ENCODE results near the gene DAP. TPM values are rescaled to one million over a fixed set of nuclear protein-coding genes. Genes with fewer than 3 reads are reported as not detected.
A peak's percentile ranks its signal among the peaks of the same experiment; 100 is the strongest.
"Not testable (repeated sequence)": the region's sequence is repeated elsewhere in the genome, so short reads cannot be mapped to it uniquely, and the experiment has no call there.

DAP gene
- polyA plus RNA-seq, 1 experiment, result 117 TPM

GRCh38 chr5:10725636-10726035 lies 35.4 kb downstream of the DAP start:
- Histone ChIP-seq H3K27ac (ENCODE audit: low read depth, low read length) (peak overlapping the region; percentile 89), H3K27me3 (ENCODE audit: control insufficient read depth, insufficient read depth, low read length) (no peaks in the 10 kb centered on the region), H3K9me3 (ENCODE audit: control insufficient read depth, insufficient read depth, low read length) (no peaks in the 10 kb centered on the region), H3K4me3 (ENCODE audit: low read depth, low read length) (no peak overlapping the region)
- ChIA-PET CTCF (interaction anchor here (1.2 to 2.5 kb wide), 4 partner anchors 10 to 138 kb away, joined by 3 to 7 read pairs (median 3); no protein-coding TSS in a partner anchor), POLR2A (interaction anchor here (0.8 to 1.4 kb wide), 4 partner anchors 9 to 36 kb away, joined by 3 to 7 read pairs (median 3); partner anchors contain the start of gene DAP)
- no peak for DNase-seq (ENCODE audit: low read depth, low spot score)
- TF ChIP-seq CTCF (IDR thresholded peaks at IDR 0.05; ENCODE audit: low read depth, low read length), result no peak

GRCh38 chr5:10724781-10725507 lies 36.1 kb downstream of the DAP start:
- Histone ChIP-seq H3K27me3 (ENCODE audit: control insufficient read depth, insufficient read depth, low read length) (no peaks in the 10 kb centered on the region), H3K4me3 (ENCODE audit: low read depth, low read length) (no peak overlapping the region; the same call in 1 of the 2 replicates), H3K27ac (ENCODE audit: low read depth, low read length) (peak overlapping the region; percentile 89), H3K9me3 (ENCODE audit: control insufficient read depth, insufficient read depth, low read length) (no peaks in the 10 kb centered on the region)
- TF ChIP-seq CTCF (IDR thresholded peaks at IDR 0.05; ENCODE audit: low read depth, low read length), result peak; percentile 37
- peak; percentile 68 for DNase-seq (ENCODE audit: low read depth, low spot score)
- ChIA-PET POLR2A (interaction anchor here (0.9 to 2.5 kb wide), 5 partner anchors 10 to 36 kb away, joined by 3 to 10 read pairs (median 3); partner anchors contain the start of gene DAP), CTCF (interaction anchor here (0.5 to 2.5 kb wide), 7 partner anchors 8 to 132 kb away, joined by 3 to 7 read pairs (median 3); no protein-coding TSS in a partner anchor)

GRCh38 chr5:10723514-10723913 lies 37.5 kb downstream of the DAP start:
- ChIA-PET CTCF (interaction anchor here (0.9 to 2.5 kb wide), 4 partner anchors 21 to 133 kb away, joined by 3 to 7 read pairs (median 5); no protein-coding TSS in a partner anchor), POLR2A (interaction anchor here (2.5 kb wide), 1 partner anchor 21 kb away, joined by 10 read pairs; no protein-coding TSS in a partner anchor)
- Histone ChIP-seq H3K9me3 (ENCODE audit: control insufficient read depth, insufficient read depth, low read length) (no peaks in the 10 kb centered on the region), H3K27ac (ENCODE audit: low read depth, low read length) (no peak overlapping the region), H3K27me3 (ENCODE audit: control insufficient read depth, insufficient read depth, low read length) (no peaks in the 10 kb centered on the region), H3K4me3 (ENCODE audit: low read depth, low read length) (no peak overlapping the region)
- no peak for DNase-seq (ENCODE audit: low read depth, low spot score)
- no peak for TF ChIP-seq CTCF (IDR thresholded peaks at IDR 0.05; ENCODE audit: low read depth, low read length)

GRCh38 chr5:10720766-10721165 lies 40.3 kb downstream of the DAP start:
- H3K9me3 ChIP-seq (ENCODE audit: control insufficient read depth, insufficient read depth, low read length); CTCF ChIA-PET; POLR2A ChIA-PET; DNase-seq (ENCODE audit: low read depth, low spot score); H3K27me3 ChIP-seq (ENCODE audit: control insufficient read depth, insufficient read depth, low read length); H3K4me3 ChIP-seq (ENCODE audit: low read depth, low read length): not testable (repeated sequence)
- H3K27ac ChIP-seq (ENCODE audit: low read depth, low read length), result peak overlapping the region; percentile 75

DNA sequence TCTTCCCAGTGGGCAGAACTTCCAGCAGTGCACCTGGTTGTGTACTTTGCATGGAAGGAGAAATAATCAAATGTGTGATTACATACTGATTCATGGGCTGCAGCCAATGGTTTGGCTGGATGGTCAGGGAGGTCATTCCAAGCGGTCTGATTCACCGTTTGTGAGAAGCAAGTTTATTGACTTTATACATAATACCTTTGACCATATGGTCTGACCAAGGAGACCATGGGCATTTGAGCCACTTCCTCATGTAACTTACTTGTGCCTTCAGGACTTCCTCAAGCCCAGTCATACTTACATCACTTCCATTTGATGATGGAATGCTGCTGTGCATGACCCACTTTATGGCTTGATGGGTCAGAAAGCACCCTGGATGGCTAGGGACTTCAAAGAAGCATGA lies 41.1 kb downstream of the DAP start:
- H3K4me3 ChIP-seq (ENCODE audit: low read depth, low read length), result no peak overlapping the region
- no peaks in the 10 kb centered on the region for H3K27me3 ChIP-seq (ENCODE audit: control insufficient read depth, insufficient read depth, low read length)
- H3K9me3 ChIP-seq (ENCODE audit: control insufficient read depth, insufficient read depth, low read length), result no peaks in the 10 kb centered on the region
- POLR2A ChIA-PET, result no interaction called here
- peak overlapping the region; percentile 75 for H3K27ac ChIP-seq (ENCODE audit: low read depth, low read length)
- no peak for TF ChIP-seq CTCF (IDR thresholded peaks at IDR 0.05; ENCODE audit: low read depth, low read length)
- DNase-seq (ENCODE audit: low read depth, low spot score), result peak; percentile 92
- CTCF ChIA-PET, result no interaction called here

GRCh38 chr5:10718617-10719016 lies 42.4 kb downstream of the DAP start:
- CTCF ChIA-PET; H3K27me3 ChIP-seq (ENCODE audit: control insufficient read depth, insufficient read depth, low read length); DNase-seq (ENCODE audit: low read depth, low spot score); H3K9me3 ChIP-seq (ENCODE audit: control insufficient read depth, insufficient read depth, low read length); POLR2A ChIA-PET; H3K27ac ChIP-seq (ENCODE audit: low read depth, low read length); H3K4me3 ChIP-seq (ENCODE audit: low read depth, low read length): not testable (repeated sequence)

- CTCF ChIA-PET; DNase-seq (ENCODE audit: low read depth, low spot score); H3K27me3 ChIP-seq (ENCODE audit: control insufficient read depth, insufficient read depth, low read length); H3K27ac ChIP-seq (ENCODE audit: low read depth, low read length); H3K4me3 ChIP-seq (ENCODE audit: low read depth, low read length); POLR2A ChIA-PET; H3K9me3 ChIP-seq (ENCODE audit: control insufficient read depth, insufficient read depth, low read length): not testable (repeated sequence)
These were observed 44.2 kb downstream of the DAP start for GRCh38 chr5:10716825-10717224.

Measured in AG04450 (cell line).